ENCODE data around the gene RANBP6. TPM values are rescaled to one million over a fixed set of nuclear protein-coding genes. Genes with fewer than 3 reads are reported as not detected.

The RANBP6 gene
- 7.1 and 12.8 TPM in 2 replicates for total RNA-seq

DNA sequence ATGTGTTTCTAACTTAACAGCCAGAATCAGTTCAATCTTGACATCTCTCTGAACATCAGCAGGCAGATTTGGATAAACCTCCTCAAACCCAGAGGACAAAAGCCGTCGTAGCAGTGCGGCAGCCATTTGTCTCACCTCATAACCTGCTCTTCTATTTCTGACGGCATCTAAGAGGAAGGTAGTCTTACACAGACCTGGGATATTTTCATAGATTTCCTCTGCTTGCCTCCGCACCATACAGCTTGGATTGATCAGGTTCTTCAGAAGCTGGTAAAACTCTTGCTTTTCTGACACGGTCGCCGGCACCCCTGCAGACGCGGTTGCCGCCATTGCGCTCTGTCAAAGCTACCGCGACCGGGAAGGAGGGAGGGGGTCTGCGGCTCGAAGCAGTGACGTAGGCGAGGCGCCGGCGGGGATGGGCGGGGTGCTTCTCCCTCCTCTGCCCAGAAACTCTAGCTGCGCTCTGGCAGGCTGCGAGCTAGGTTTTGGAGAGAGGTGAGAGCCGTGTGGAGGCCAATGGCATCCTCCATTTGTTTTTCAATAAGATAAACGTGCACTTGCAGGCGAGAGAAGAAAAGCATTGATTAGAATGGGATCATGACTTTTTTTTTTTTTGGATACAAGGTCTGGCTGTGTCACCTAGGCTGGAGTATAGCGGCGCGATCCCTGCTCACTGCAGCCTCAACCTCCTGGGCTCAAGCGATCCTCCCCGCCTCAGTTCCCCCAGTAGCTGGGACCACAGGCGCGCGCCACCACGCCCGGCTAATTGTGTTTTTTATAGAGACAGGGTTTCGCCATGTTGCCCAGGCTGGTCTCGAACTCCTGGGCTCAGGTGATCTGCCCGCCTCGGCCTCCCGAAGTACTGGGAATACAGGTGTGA is at the start of gene RANBP6:
Gene RANBP6, minus strand, starts transcription at position 347 of the 880 bp plus-strand sequence. Its CDS starts 17 bp downstream, at position 330.

Other genes starting within 250 kb of the RANBP6 start
- 6.9 and 8.5 TPM in 2 replicates for gene ERMP1, start 182.5 kb downstream of the RANBP6 start, total RNA-seq
- gene MLANA, start 124.7 kb downstream of the RANBP6 start, total RNA-seq = not detected in 2 replicates
- 18.6 and 60.4 TPM in 2 replicates for gene IL33, start 200.2 kb upstream of the RANBP6 start, total RNA-seq